ENCODE results near the gene GRB2. TPM values are rescaled to one million over a fixed set of nuclear protein-coding genes. Genes with fewer than 3 reads are reported as not detected.
"Not testable (repeated sequence)": the region's sequence is repeated elsewhere in the genome, so short reads cannot be mapped to it uniquely, and the experiment has no call there.

Gene GRB2
- total RNA-seq, 1 experiment from 2014 or later = 101 TPM

GRCh38 chr17:75380750-75381149 is 24.7 kb downstream of the GRB2 start:
- Histone ChIP-seq H3K9me3 (ENCODE audit: low read depth, low read length, poor library complexity, severe bottlenecking) (no peaks in the 10 kb centered on the region), H3K4me3 (ENCODE audit: low read depth, low read length, poor library complexity, severe bottlenecking) (no peak overlapping the region), H3K27me3 (replicated peaks; ENCODE audit: insufficient read depth, low read depth, low read length, poor library complexity) (no peaks in the 10 kb centered on the region), H3K36me3 (ENCODE audit: insufficient read depth, low read length, poor library complexity, severe bottlenecking) (no peaks in the 10 kb centered on the region), H3K27ac (ENCODE audit: low read depth, low read length, poor library complexity, severe bottlenecking) (no peak overlapping the region), H3K4me1 (ENCODE audit: insufficient read depth, low read length, poor library complexity, severe bottlenecking) (no peaks in the 10 kb centered on the region)
- TF ChIP-seq, protein P1, sequence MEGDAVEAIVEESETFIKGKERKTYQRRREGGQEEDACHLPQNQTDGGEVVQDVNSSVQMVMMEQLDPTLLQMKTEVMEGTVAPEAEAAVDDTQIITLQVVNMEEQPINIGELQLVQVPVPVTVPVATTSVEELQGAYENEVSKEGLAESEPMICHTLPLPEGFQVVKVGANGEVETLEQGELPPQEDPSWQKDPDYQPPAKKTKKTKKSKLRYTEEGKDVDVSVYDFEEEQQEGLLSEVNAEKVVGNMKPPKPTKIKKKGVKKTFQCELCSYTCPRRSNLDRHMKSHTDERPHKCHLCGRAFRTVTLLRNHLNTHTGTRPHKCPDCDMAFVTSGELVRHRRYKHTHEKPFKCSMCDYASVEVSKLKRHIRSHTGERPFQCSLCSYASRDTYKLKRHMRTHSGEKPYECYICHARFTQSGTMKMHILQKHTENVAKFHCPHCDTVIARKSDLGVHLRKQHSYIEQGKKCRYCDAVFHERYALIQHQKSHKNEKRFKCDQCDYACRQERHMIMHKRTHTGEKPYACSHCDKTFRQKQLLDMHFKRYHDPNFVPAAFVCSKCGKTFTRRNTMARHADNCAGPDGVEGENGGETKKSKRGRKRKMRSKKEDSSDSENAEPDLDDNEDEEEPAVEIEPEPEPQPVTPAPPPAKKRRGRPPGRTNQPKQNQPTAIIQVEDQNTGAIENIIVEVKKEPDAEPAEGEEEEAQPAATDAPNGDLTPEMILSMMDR (conservative IDR thresholded peaks at IDR 0.05; ENCODE audit: low read depth, low read length) = no peak
- TF ChIP-seq EZH2 (IDR thresholded peaks at IDR 0.05; ENCODE audit: borderline replicate concordance, low read depth, low read length, poor library complexity, severe bottlenecking) = no peak
- POLR2A ChIA-PET (ENCODE audit: low non-redundant PET) = no interaction called here
- CTCF ChIA-PET = no interaction called here
- no TSS peak for BruUV-seq (replicated peaks)
- no peak for DNase-seq (ENCODE audit: low spot score)
- intact Hi-C loops (cut with micrococcal nuclease; ENCODE audit: unreplicated experiment) = no loop called here

DNA sequence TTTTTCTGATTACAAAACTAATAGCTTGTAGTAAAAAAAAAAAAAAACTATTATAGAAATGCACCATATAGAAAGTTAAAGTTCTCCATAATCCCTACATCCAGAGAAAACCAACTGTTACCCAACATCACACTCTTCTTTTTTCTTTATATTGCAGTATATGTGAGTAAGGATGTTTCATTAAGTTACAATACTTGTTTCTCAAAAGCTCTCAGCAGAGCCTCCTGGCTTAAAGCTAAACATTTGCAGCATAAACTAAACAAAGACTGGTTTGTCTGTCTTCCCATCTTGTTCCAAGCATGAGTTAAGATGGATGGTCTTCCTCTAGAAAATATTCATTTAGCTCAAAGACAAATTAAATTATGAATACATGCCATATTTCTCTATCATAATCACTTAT is 25.2 kb downstream of the GRB2 start:
- intact Hi-C loops (cut with micrococcal nuclease; ENCODE audit: unreplicated experiment) = no loop called here
- ChIA-PET POLR2A (ENCODE audit: low non-redundant PET) (no interaction called here), CTCF (interaction anchor here (0.5 to 0.6 kb wide), 2 partner anchors 266 to 374 kb away, joined by 3 to 6 read pairs; no protein-coding TSS in a partner anchor)
- Histone ChIP-seq H3K27ac (ENCODE audit: low read depth, low read length, poor library complexity, severe bottlenecking) (no peak overlapping the region), H3K4me1 (ENCODE audit: insufficient read depth, low read length, poor library complexity, severe bottlenecking) (no peaks in the 10 kb centered on the region), H3K4me3 (ENCODE audit: low read depth, low read length, poor library complexity, severe bottlenecking) (no peak overlapping the region), H3K27me3 (replicated peaks; ENCODE audit: insufficient read depth, low read depth, low read length, poor library complexity) (no peaks in the 10 kb centered on the region), H3K36me3 (ENCODE audit: insufficient read depth, low read length, poor library complexity, severe bottlenecking) (no peaks in the 10 kb centered on the region), H3K9me3 (ENCODE audit: low read depth, low read length, poor library complexity, severe bottlenecking) (no peaks in the 10 kb centered on the region)
- DNase-seq (ENCODE audit: low spot score) = no peak
- BruUV-seq (replicated peaks) = no TSS peak
- TF ChIP-seq EZH2 (IDR thresholded peaks at IDR 0.05; ENCODE audit: borderline replicate concordance, low read depth, low read length, poor library complexity, severe bottlenecking) = no peak
- TF ChIP-seq, protein P1 (conservative IDR thresholded peaks at IDR 0.05; ENCODE audit: low read depth, low read length) = no peak

GRCh38 chr17:75379426-75379825 is 26.1 kb downstream of the GRB2 start:
- POLR2A ChIA-PET (ENCODE audit: low non-redundant PET); H3K36me3 ChIP-seq (ENCODE audit: insufficient read depth, low read length, poor library complexity, severe bottlenecking); H3K9me3 ChIP-seq (ENCODE audit: low read depth, low read length, poor library complexity, severe bottlenecking); H3K27me3 ChIP-seq (replicated peaks; ENCODE audit: insufficient read depth, low read depth, low read length, poor library complexity); BruUV-seq (replicated peaks); intact Hi-C loops (cut with micrococcal nuclease; ENCODE audit: unreplicated experiment); H3K4me1 ChIP-seq (ENCODE audit: insufficient read depth, low read length, poor library complexity, severe bottlenecking); H3K27ac ChIP-seq (ENCODE audit: low read depth, low read length, poor library complexity, severe bottlenecking); DNase-seq (ENCODE audit: low spot score); H3K4me3 ChIP-seq (ENCODE audit: low read depth, low read length, poor library complexity, severe bottlenecking): not testable (repeated sequence)
- CTCF ChIA-PET = interaction anchor here (0.5 kb wide), 1 partner anchor 309 kb away, joined by 4 read pairs; no protein-coding TSS in a partner anchor

- ChIA-PET CTCF (no interaction called here), POLR2A (ENCODE audit: low non-redundant PET) (no interaction called here)
- H3K9me3 ChIP-seq (ENCODE audit: low read depth, low read length, poor library complexity, severe bottlenecking) = no peaks in the 10 kb centered on the region
- no peaks in the 10 kb centered on the region for H3K27me3 ChIP-seq (replicated peaks; ENCODE audit: insufficient read depth, low read depth, low read length, poor library complexity)
- BruUV-seq (replicated peaks) = no TSS peak
- no peak for DNase-seq (ENCODE audit: low spot score)
- H3K36me3 ChIP-seq (ENCODE audit: insufficient read depth, low read length, poor library complexity, severe bottlenecking) = no peaks in the 10 kb centered on the region
- intact Hi-C loops (cut with micrococcal nuclease; ENCODE audit: unreplicated experiment) = no loop called here
- no peaks in the 10 kb centered on the region for H3K4me1 ChIP-seq (ENCODE audit: insufficient read depth, low read length, poor library complexity, severe bottlenecking)
- TF ChIP-seq, protein P1 (conservative IDR thresholded peaks at IDR 0.05; ENCODE audit: low read depth, low read length) = no peak
- TF ChIP-seq EZH2 (IDR thresholded peaks at IDR 0.05; ENCODE audit: borderline replicate concordance, low read depth, low read length, poor library complexity, severe bottlenecking) = no peak
- no peak overlapping the region for H3K27ac ChIP-seq (ENCODE audit: low read depth, low read length, poor library complexity, severe bottlenecking)
- H3K4me3 ChIP-seq (ENCODE audit: low read depth, low read length, poor library complexity, severe bottlenecking) = no peak overlapping the region
Measured at GRCh38 chr17:75373280-75373679, 32.2 kb downstream of the GRB2 start.

Data from A673 (cell line).